ENCODE measurements around the gene DIAPH2.
A peak's percentile ranks its signal among the peaks of the same experiment; 100 is the strongest.

The DIAPH2 gene

DNA sequence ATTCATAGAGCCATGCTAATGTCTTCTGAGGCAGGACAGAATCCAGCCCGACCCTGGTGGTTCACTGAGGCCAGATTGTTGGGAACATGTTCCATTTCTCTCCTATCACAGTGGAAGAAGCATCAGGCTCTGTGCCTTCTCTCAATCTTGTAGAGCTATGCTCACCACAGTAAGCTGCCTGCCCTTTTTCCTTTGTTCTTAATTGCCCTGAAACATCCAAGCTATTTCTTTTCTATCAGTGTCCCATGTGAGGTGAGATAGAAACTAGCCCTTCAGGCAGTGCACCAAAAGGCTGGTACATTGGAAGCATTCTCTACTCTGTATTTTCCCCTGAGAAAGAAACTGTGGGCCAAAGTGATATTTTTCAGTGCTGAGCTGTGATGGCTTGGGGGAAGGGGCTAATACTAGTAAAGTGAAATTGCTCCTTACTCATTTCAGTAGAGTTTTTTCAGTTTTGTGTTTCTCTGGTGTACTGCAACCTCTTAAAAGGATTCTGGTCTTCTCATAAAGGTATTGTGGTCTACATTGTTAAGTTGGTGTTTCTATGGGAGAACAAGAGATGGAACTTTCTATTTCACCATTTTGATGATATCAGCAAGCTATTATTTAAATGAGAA is 810.2 kb downstream of the DIAPH2 start:
- no peaks in the 10 kb centered on the region for H3K27me3 ChIP-seq (ENCODE audit: low read depth)
- H3K4me1 ChIP-seq = no peaks in the 10 kb centered on the region
- no peak overlapping the region for H3K4me3 ChIP-seq
- no peaks in the 10 kb centered on the region for H3K36me3 ChIP-seq (replicated peaks)
- no peak for DNase-seq (ENCODE audit: low spot score in 2 of 2)
- in situ Hi-C loops (cut with MboI; ENCODE audit: low sequenced_read_pairs) = no loop called here
- H3K9me3 ChIP-seq = no peaks in the 10 kb centered on the region

DNA sequence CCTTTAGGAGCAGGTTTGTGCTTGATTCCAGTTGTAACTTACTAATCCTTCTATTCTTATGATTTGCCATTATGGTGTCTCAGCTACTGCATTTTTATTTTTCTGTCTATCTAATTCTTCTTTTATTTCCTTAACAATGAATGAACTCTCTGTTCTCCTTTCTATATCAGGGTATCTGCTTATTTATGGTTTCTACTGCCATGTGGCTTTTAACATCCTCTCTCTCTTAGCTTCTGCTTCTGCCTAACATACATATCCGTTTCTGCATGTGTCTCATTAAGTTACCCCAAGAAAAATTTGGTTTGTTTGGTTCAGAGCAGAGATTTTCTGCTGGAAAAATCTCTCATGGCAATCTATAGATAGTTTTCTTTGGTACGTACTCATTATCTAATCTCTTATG is 813.5 kb downstream of the DIAPH2 start:
- no peaks in the 10 kb centered on the region for H3K4me1 ChIP-seq
- no peaks in the 10 kb centered on the region for H3K9me3 ChIP-seq
- no peak for DNase-seq (ENCODE audit: low spot score in 2 of 2)
- H3K27me3 ChIP-seq (ENCODE audit: low read depth) = no peaks in the 10 kb centered on the region
- in situ Hi-C loops (cut with MboI; ENCODE audit: low sequenced_read_pairs) = no loop called here
- H3K4me3 ChIP-seq = no peak overlapping the region
- H3K36me3 ChIP-seq (replicated peaks) = no peaks in the 10 kb centered on the region

DNA sequence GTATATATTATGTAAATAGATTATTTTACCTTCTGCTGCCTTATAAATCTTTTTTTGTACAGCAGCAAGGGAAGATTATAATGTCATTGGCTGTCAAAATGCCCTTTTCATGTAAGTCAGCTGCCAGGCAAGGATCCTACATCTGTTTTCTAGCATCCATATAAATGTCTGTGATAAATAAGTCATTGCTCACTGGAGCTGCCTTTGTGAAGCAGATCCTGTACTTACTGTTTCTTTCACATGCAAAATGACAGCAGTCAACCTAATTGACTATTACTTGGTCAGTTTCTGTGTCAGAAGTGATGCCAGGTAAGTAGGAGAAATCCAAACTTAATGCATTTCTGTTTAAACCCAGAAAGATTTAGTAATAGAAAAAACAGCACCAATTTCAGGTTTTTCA is 819.8 kb downstream of the DIAPH2 start:
- Histone ChIP-seq H3K27me3 (ENCODE audit: low read depth) (no peaks in the 10 kb centered on the region), H3K36me3 (replicated peaks) (no peaks in the 10 kb centered on the region), H3K4me3 (no peak overlapping the region), H3K9me3 (no peaks in the 10 kb centered on the region), H3K4me1 (peaks cover 15% of the 10 kb centered on the region)
- peak; percentile 29 to 82 for DNase-seq (ENCODE audit: low spot score in 2 of 2)
- in situ Hi-C loops (cut with MboI; ENCODE audit: low sequenced_read_pairs) = no loop called here

DNA sequence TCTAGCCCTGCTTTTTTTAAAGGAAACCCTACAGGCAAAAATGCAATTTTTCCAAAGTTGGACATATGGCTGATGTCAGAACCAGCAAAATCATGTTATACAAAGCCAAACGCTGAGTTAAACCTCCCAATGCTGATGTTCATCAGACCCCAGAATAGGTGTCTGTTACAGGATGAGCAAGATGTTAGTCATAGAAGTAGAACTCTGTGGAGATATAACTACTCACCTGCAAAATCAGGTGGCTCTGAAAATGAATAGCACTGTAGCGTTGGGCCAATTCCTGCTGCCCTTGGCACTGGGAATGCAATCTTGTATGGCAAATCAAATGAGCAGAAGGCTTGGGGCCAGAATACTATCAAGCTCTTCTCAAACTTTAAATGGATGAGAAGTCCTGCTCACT is 833.1 kb downstream of the DIAPH2 start:
- DNase-seq (ENCODE audit: low spot score in 2 of 2) = no peak
- in situ Hi-C loops (cut with MboI; ENCODE audit: low sequenced_read_pairs) = no loop called here
- Histone ChIP-seq H3K27me3 (ENCODE audit: low read depth) (no peaks in the 10 kb centered on the region), H3K9me3 (no peaks in the 10 kb centered on the region), H3K4me3 (no peak overlapping the region), H3K36me3 (replicated peaks) (no peaks in the 10 kb centered on the region), H3K4me1 (peaks cover 14% of the 10 kb centered on the region)

DNA sequence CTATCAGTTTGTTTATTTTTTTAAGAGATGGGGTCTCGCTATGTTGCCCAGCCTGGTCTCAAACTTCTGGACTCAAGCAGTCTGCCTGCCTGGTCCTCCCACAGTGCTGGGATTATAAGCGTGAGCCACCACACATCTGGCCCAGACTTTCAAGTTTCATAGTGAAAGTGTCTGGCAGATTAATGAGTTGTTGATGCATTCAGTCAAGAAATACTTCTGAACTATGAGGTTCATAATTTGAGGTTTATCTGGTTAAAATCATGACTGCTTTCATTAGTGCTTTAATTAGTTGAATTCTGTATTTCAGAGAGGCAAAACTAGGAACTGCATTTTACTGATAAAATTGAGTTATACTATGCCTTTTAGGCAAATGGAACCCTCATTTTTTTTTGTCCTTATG is 837.7 kb downstream of the DIAPH2 start:
- Histone ChIP-seq H3K27me3 (ENCODE audit: low read depth) (no peaks in the 10 kb centered on the region), H3K4me3 (no peak overlapping the region), H3K36me3 (replicated peaks) (no peaks in the 10 kb centered on the region), H3K9me3 (no peaks in the 10 kb centered on the region), H3K4me1 (peaks cover 17% of the 10 kb centered on the region)
- DNase-seq (ENCODE audit: low spot score in 2 of 2) = no peak
- in situ Hi-C loops (cut with MboI; ENCODE audit: low sequenced_read_pairs) = no loop called here

DNA sequence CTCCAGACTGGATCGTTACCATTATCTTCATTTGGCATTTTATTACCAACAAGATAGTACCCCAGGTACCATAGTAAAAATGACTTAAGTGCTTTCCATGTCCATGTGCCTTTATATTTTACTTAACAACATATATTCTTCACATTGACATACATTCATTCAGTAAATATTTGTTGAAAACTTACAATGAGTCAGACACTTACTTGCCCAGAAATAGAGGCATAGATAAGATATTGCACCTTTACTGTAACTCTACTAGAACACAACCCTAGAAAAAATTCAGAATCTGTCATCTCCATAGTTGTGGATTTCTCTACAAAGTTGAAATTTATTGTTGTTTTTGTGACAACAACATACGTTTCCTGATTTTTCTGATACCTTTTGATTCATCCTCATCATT is 839.7 kb downstream of the DIAPH2 start:
- in situ Hi-C loops (cut with MboI; ENCODE audit: low sequenced_read_pairs) = no loop called here
- no peaks in the 10 kb centered on the region for H3K36me3 ChIP-seq (replicated peaks)
- peaks cover 4% of the 10 kb centered on the region for H3K4me1 ChIP-seq
- no peak for DNase-seq (ENCODE audit: low spot score in 2 of 2)
- no peaks in the 10 kb centered on the region for H3K9me3 ChIP-seq
- no peak overlapping the region for H3K4me3 ChIP-seq
- H3K27me3 ChIP-seq (ENCODE audit: low read depth) = no peaks in the 10 kb centered on the region

DNA sequence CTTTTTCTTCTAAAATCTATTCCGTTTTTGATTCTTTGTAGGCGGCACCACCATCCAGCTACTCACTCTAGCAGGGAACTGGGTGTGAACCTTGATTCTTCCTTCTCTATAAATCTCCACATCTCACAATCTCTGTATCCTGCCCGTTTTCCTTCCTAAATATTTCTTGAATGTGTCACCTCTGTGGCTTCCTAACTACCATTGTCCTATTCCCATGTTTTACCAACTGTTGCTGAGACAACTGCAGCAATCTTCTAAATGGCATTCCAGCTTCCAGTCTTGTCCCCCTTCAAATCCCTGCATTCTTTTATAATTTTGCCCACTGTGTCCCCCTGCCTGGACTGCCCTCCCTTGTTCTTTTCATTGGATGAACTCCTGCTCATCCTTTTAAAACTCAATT is 840.4 kb downstream of the DIAPH2 start:
- DNase-seq (ENCODE audit: low spot score in 2 of 2) = no peak
- H3K4me3 ChIP-seq = no peak overlapping the region
- in situ Hi-C loops (cut with MboI; ENCODE audit: low sequenced_read_pairs) = no loop called here
- 0 out of 2 replicates have a peak, but pooled peaks cover 3% of the 10 kb centered on the region for H3K4me1 ChIP-seq
- H3K27me3 ChIP-seq (ENCODE audit: low read depth) = no peaks in the 10 kb centered on the region
- no peaks in the 10 kb centered on the region for H3K36me3 ChIP-seq (replicated peaks)
- no peaks in the 10 kb centered on the region for H3K9me3 ChIP-seq

DNA sequence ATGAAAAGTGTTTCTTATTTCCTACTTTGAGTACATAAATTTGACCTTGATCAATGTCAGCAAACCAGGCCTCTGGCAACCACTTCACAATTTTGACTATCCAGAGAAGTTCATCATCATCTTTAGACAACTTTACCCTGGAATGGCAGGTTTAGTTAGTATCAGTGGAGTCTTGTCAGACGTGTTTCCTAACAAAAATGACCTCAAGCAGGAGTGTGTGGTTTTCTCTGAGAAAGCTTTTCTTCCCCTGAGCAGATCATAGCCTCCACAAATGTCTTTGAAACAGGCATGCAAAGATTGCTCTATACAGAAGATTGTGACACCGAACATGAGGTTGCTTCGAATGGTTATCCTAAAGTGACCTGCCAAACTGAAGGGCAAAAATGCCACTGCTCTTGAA is 841.3 kb downstream of the DIAPH2 start:
- H3K4me1 ChIP-seq = 0 out of 2 replicates have a peak, but pooled peaks cover 3% of the 10 kb centered on the region
- DNase-seq (ENCODE audit: low spot score in 2 of 2) = no peak
- no peaks in the 10 kb centered on the region for H3K27me3 ChIP-seq (ENCODE audit: low read depth)
- H3K36me3 ChIP-seq (replicated peaks) = no peaks in the 10 kb centered on the region
- in situ Hi-C loops (cut with MboI; ENCODE audit: low sequenced_read_pairs) = no loop called here
- no peak overlapping the region for H3K4me3 ChIP-seq
- H3K9me3 ChIP-seq = no peaks in the 10 kb centered on the region

DNA sequence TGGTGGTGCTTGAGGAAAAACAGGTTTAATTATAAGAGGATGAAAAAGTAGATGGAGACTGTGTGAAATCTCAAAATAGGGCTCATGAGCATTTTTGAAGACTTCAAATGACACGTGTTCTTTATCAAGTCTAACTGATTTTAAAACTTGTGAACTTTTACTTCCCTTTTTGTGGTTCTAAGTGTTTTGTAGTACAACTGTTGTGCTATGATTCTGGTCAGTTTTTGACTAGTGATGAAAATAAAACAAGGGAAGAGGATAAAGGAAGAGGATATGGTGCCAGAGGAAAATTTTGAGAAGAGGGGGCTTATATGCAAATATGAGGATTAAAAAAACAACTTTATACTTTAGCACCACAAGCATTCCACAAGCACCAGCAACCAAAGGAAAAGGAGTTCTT is 843.1 kb downstream of the DIAPH2 start:
- Histone ChIP-seq H3K36me3 (replicated peaks) (no peaks in the 10 kb centered on the region), H3K4me3 (no peak overlapping the region), H3K27me3 (ENCODE audit: low read depth) (no peaks in the 10 kb centered on the region), H3K4me1 (0 out of 2 replicates have a peak, but pooled peaks cover 3% of the 10 kb centered on the region), H3K9me3 (no peaks in the 10 kb centered on the region)
- in situ Hi-C loops (cut with MboI; ENCODE audit: low sequenced_read_pairs) = no loop called here
- DNase-seq (ENCODE audit: low spot score in 2 of 2) = no peak

DNA sequence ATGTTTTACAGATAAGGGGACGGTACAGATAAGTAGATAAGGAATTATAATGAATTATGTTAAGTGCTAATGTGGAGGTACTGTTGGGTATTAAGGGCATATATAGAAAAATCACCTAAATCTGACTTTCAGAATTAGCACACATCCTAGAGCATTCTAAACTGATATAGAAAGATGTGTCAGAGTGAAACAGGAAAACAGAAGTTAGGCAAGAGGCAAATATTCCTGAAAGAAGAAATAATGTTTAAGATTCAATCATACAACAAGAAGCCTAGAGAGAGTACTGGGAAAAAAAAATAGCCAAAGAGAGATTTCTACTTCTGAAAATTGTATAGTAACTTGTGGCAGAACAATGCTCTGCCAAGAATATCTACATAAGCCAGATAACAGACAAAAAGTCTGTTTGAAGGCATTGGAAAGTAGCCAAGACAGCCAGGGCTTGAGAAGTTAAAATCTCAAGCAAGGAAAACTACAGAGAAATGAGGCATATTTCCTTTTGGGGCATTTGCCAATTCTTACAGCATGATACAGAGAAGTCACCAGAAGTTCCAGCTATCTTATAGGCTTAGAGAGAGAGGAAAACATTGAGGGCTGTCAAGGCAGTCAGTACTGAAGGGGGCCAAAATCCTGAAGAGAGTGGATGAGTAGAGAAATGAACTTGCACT is 845.0 kb downstream of the DIAPH2 start:
- Histone ChIP-seq H3K27me3 (ENCODE audit: low read depth) (no peaks in the 10 kb centered on the region), H3K4me1 (no peaks in the 10 kb centered on the region), H3K9me3 (no peaks in the 10 kb centered on the region), H3K36me3 (replicated peaks) (no peaks in the 10 kb centered on the region), H3K4me3 (no peak overlapping the region)
- DNase-seq (ENCODE audit: low spot score in 2 of 2) = no peak
- in situ Hi-C loops (cut with MboI; ENCODE audit: low sequenced_read_pairs) = no loop called here

DNA sequence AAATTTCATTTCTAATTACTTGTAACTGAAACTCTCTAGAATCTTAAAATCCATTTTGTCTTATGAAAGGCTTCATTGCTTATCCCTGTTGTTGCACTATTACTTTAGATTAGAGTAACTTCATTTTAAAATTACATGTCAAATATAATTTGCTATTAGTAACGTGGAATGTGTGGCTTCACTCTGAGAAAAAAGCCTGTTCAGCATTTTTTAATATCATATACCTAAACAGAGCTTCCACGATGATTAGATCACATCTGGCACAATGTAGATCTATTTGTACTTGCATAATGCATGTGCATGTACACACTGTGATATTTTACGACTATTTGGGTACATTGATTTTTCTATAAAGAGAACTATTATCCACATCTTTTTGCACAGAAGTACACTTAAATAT is 847.2 kb downstream of the DIAPH2 start:
- H3K4me3 ChIP-seq = no peak overlapping the region
- in situ Hi-C loops (cut with MboI; ENCODE audit: low sequenced_read_pairs) = no loop called here
- no peaks in the 10 kb centered on the region for H3K9me3 ChIP-seq
- DNase-seq (ENCODE audit: low spot score in 2 of 2) = no peak
- no peaks in the 10 kb centered on the region for H3K27me3 ChIP-seq (ENCODE audit: low read depth)
- no peaks in the 10 kb centered on the region for H3K4me1 ChIP-seq
- no peaks in the 10 kb centered on the region for H3K36me3 ChIP-seq (replicated peaks)

DNA sequence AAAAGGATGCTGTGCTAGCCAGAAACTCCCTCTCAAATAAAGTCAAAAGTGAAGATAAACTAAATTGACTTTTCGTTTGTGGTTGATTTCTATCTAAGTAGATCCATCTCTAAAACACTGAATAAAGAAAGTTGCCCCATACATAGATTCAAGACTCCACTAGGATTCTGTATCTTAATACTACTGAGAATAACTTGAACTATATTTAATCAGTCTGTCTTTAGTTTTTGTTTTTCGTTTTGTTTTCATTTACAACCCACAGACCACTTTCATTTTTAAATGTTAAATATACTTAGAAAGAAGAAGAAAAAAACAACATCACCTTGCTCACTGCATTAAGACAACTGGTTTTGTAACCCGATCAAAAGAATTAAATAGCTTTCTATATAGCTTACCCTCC is 854.1 kb downstream of the DIAPH2 start:
- Histone ChIP-seq H3K9me3 (no peaks in the 10 kb centered on the region), H3K36me3 (replicated peaks) (no peaks in the 10 kb centered on the region), H3K27me3 (ENCODE audit: low read depth) (no peaks in the 10 kb centered on the region), H3K4me1 (peaks cover 4% of the 10 kb centered on the region; the same call in 1 of the 2 replicates), H3K4me3 (no peak overlapping the region)
- in situ Hi-C loops (cut with MboI; ENCODE audit: low sequenced_read_pairs) = no loop called here
- no peak for DNase-seq (ENCODE audit: low spot score in 2 of 2)

DNA sequence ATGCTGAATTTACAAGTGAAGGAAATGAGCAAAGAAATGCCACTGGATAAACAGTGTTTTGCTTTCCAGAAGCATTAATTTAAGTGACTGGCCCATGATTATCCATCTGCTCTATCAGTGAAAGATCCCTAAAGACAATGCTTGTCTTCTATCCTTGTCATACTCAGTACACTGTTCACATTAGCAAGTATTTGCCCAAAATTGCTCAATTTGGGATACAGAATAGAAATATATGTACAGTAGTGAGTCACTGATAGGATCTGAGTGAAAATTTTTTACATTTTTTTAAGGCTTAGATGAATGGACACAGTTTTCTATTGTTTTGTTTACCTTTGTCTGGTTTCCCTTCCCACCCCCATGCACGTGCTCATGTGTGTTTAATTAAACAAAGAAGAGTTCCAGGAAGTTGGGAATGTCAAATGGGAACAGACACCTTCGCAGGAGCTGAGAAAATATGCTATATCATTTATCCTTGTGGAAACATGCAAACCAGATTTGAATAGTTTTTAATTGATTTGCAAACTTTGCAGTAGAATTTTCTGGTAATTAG is 855.4 kb downstream of the DIAPH2 start:
- Histone ChIP-seq H3K9me3 (no peaks in the 10 kb centered on the region), H3K27me3 (ENCODE audit: low read depth) (no peaks in the 10 kb centered on the region), H3K4me1 (peaks cover 4% of the 10 kb centered on the region; the same call in 1 of the 2 replicates), H3K36me3 (replicated peaks) (no peaks in the 10 kb centered on the region), H3K4me3 (no peak overlapping the region)
- in situ Hi-C loops (cut with MboI; ENCODE audit: low sequenced_read_pairs) = no loop called here
- peak in 1 of 2 experiments; percentile 14 for DNase-seq (ENCODE audit: low spot score in 2 of 2)

DNA sequence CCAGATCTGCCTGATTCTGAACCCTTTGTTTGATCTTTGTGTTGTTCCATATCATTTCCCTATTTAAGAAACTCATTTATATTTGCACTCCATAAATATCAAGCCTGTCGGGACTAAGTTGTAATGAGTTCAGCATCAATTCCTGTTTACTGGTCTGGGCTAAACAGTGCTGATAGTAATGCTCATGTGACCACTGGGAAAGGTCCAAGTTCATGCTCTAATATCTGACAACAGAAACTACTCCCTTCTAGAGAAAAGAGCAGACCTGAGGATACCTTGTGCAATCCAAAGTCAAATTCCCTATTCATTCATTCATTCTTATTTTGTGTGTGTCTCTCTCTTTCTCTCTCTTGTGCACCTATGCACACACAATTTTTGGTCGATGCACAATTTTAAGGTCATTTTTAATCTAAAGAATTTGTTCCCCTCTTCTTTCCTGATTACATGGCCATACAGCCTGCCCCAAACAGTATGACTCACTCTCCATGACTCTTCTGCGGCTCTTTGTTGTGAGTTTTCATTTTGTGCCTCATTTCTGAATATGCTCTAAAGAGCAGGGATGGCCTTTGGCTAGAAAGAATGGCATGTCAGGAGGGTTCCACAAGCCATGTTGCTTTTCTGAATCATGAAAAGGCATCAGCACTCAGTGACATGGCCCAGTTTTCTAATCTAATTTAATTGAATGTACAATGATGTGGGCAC is 863.4 kb downstream of the DIAPH2 start:
- Histone ChIP-seq H3K4me3 (no peak overlapping the region), H3K9me3 (no peaks in the 10 kb centered on the region), H3K36me3 (replicated peaks) (no peaks in the 10 kb centered on the region), H3K27me3 (ENCODE audit: low read depth) (no peaks in the 10 kb centered on the region), H3K4me1 (no peaks in the 10 kb centered on the region)
- DNase-seq (ENCODE audit: low spot score in 2 of 2) = no peak
- in situ Hi-C loops (cut with MboI; ENCODE audit: low sequenced_read_pairs) = no loop called here

All from HAP-1 (cell line).